Mesenchymal stem cell (in vitro differentiated cells and primary cell): ENCODE data around the gene C5orf46.

Source experiments
- DNase-seq: peaks from one replicate; pipeline ENCODE4 v3.0.0-alpha.2; 2013
- H2AFZ ChIP-seq: one replicate; pipeline ENCODE4 v1.6.1; 2013; ENCODE audit warnings: low read depth, mild to moderate bottlenecking, control low read depth, inconsistent platforms, low read length, moderate library complexity
- H2AK5ac ChIP-seq: 2 replicates; pipeline ENCODE4 v1.6.1; 2013; ENCODE audit warnings: low read length, moderate library complexity, mild to moderate bottlenecking, inconsistent platforms; ENCODE audit not compliant: severe bottlenecking
- H2BK120ac ChIP-seq: one replicate; pipeline ENCODE4 v1.6.1; 2013; ENCODE audit warnings: low read depth, mild to moderate bottlenecking, inconsistent platforms, low read length, moderate library complexity
- H2BK12ac ChIP-seq, 2 experiments: one replicate each; pipeline ENCODE4 v1.6.1; 2013; ENCODE audit warnings: inconsistent platforms in 2 of 2, low read length in 2 of 2, mild to moderate bottlenecking in 2 of 2, moderate library complexity in 2 of 2, control low read depth in 1 of 2
- H2BK15ac ChIP-seq: one replicate; pipeline ENCODE4 v1.6.1; 2013; ENCODE audit warnings: mild to moderate bottlenecking, low read depth, inconsistent platforms; ENCODE audit not compliant: poor library complexity, severe bottlenecking
- H2BK5ac ChIP-seq: 2 replicates; pipeline ENCODE4 v1.6.1; 2013; ENCODE audit warnings: low read depth, mild to moderate bottlenecking, low read length, control low read depth, inconsistent platforms; ENCODE audit not compliant: poor library complexity, severe bottlenecking
- H3K14ac ChIP-seq, 2 experiments: one replicate each; pipeline ENCODE4 v1.6.1; 2013; ENCODE audit warnings: inconsistent platforms in 2 of 2, low read length in 2 of 2, control low read depth in 1 of 2, mild to moderate bottlenecking in 1 of 2, moderate library complexity in 1 of 2
- H3K18ac ChIP-seq, 2 experiments: one replicate each; pipeline ENCODE4 v1.6.1; 2013; ENCODE audit warnings: inconsistent platforms in 2 of 2, low read length in 2 of 2, control low read depth in 1 of 2, low read depth in 1 of 2, mild to moderate bottlenecking in 1 of 2
- H3K23ac ChIP-seq, 2 experiments: one replicate each; pipeline ENCODE4 v1.6.1; 2013; ENCODE audit warnings: inconsistent platforms in 2 of 2, low read length in 2 of 2, mild to moderate bottlenecking in 2 of 2, moderate library complexity in 2 of 2, control low read depth in 1 of 2
- H3K27ac ChIP-seq: 2 replicates; pipeline ENCODE4 v1.5.1; 2013; ENCODE audit warnings: mild to moderate bottlenecking, moderate library complexity, low read length, control low read depth, inconsistent platforms; ENCODE audit not compliant: poor library complexity, severe bottlenecking
- H3K27me3 ChIP-seq, 2 experiments: 2 replicates each; pipeline versions ENCODE4 v1.6.1 to v1.7.0; 2013; ENCODE audit warnings: low read length in 2 of 2, mild to moderate bottlenecking in 2 of 2, moderate library complexity in 2 of 2, control low read depth in 1 of 2, inconsistent platforms in 1 of 2; ENCODE audit not compliant: control insufficient read depth in 1 of 2, insufficient read depth in 1 of 2
- H3K36me3 ChIP-seq, 2 experiments: 2 replicates each; pipeline versions ENCODE4 v1.6.1 to v1.7.0; 2013; ENCODE audit warnings: low read length in 2 of 2, control low read depth in 1 of 2, inconsistent platforms in 1 of 2, low read depth in 1 of 2, mild to moderate bottlenecking in 1 of 2; ENCODE audit not compliant: insufficient read depth in 2 of 2, control insufficient read depth in 1 of 2
- H3K4ac ChIP-seq, 2 experiments: one replicate each; pipeline ENCODE4 v1.6.1; 2013; ENCODE audit warnings: inconsistent platforms in 2 of 2, low read length in 2 of 2, mild to moderate bottlenecking in 2 of 2, moderate library complexity in 2 of 2, control low read depth in 1 of 2, low read depth in 1 of 2
- H3K4me1 ChIP-seq: 2 replicates; pipeline ENCODE4 v1.6.1; 2013; ENCODE audit warnings: low read depth, low read length, control low read depth; ENCODE audit not compliant: control insufficient read depth, insufficient read depth
- H3K4me2 ChIP-seq: 2 replicates; pipeline ENCODE4 v1.6.1; 2013; ENCODE audit warnings: low read length, mild to moderate bottlenecking, inconsistent platforms; ENCODE audit not compliant: poor library complexity, severe bottlenecking
- H3K4me3 ChIP-seq, 2 experiments: 2 replicates each; pipeline versions ENCODE4 v1.5.1 to v1.7.0; 2013; ENCODE audit warnings: low read length in 2 of 2, mild to moderate bottlenecking in 2 of 2, control low read depth in 1 of 2, low read depth in 1 of 2; ENCODE audit not compliant: insufficient read depth in 1 of 2
- H3K79me1 ChIP-seq: replicated peaks from 2 replicates; pipeline ENCODE4 v1.6.1; 2013; ENCODE audit warnings: mild to moderate bottlenecking, control low read depth, low read length, inconsistent platforms; ENCODE audit not compliant: poor library complexity, severe bottlenecking
- H3K9ac ChIP-seq: 2 replicates; pipeline ENCODE4 v1.7.0; 2013; ENCODE audit warnings: mild to moderate bottlenecking, low read length, moderate library complexity
- H3K9me3 ChIP-seq: 2 replicates; pipeline ENCODE4 v1.7.0; 2013; ENCODE audit warnings: mild to moderate bottlenecking, low read length; ENCODE audit not compliant: control insufficient read depth
- H4K8ac ChIP-seq: one replicate; pipeline ENCODE4 v1.6.1; 2013; ENCODE audit warnings: inconsistent platforms, mild to moderate bottlenecking, low read length, moderate library complexity
- H4K91ac ChIP-seq: one replicate; pipeline ENCODE4 v1.6.1; 2013; ENCODE audit warnings: mild to moderate bottlenecking, low read length, inconsistent platforms
- WGBS: methylation state at CpG from one replicate; pipeline ENCODE4 v1.1.7; 2013; ENCODE audit warnings: mixed read lengths; 5-methylcytosine and 5-hydroxymethylcytosine counted together

The C5orf46 gene

DNA sequence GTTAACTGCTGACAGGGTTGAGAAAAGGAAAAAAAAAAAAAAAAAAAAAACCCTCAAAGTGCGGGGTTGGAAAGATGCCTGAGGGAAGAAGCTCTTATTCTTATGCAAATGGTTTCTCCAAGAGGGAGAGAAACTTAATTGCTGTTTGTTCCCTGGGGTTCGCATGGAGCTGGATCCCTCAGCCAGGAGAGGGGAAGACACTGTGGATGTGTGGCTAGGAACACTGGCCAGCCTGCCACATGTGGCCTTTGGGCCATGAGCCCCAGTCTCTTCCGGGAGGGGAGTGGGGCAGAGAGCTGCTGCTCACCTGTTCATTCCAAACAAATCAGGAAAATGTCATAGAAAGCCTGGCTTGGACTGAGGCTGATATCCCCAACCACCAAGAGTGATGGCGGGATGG, 37.2 kb downstream of the C5orf46 start:
- Histone ChIP-seq H3K4ac (no peak overlapping the region), H4K8ac (no peak overlapping the region), H2BK15ac (no peak overlapping the region), H3K23ac (no peak overlapping the region), H3K27ac (no peak overlapping the region), H3K18ac (no peak overlapping the region), H3K27me3 (peaks cover 3 to 17% of the 10 kb centered on the region in 2 experiments), H2BK5ac (no peak overlapping the region), H3K4me1 (no peaks in the 10 kb centered on the region), H3K9ac (no peak overlapping the region), H3K4me2 (no peak overlapping the region), H2BK12ac (no peak overlapping the region), H3K9me3 (no peaks in the 10 kb centered on the region), H2BK120ac (no peak overlapping the region), H3K79me1 (no peaks in the 10 kb centered on the region), H3K14ac (no peak overlapping the region), H2AK5ac (no peak overlapping the region), H2AFZ (no peak overlapping the region), H3K4me3 (no peak overlapping the region), H3K36me3 (no peaks in the 10 kb centered on the region), H4K91ac (no peak overlapping the region)
- DNase-seq = no peak
- WGBS = 21% methylated on average over 4 of the region's 4 CpGs

DNA sequence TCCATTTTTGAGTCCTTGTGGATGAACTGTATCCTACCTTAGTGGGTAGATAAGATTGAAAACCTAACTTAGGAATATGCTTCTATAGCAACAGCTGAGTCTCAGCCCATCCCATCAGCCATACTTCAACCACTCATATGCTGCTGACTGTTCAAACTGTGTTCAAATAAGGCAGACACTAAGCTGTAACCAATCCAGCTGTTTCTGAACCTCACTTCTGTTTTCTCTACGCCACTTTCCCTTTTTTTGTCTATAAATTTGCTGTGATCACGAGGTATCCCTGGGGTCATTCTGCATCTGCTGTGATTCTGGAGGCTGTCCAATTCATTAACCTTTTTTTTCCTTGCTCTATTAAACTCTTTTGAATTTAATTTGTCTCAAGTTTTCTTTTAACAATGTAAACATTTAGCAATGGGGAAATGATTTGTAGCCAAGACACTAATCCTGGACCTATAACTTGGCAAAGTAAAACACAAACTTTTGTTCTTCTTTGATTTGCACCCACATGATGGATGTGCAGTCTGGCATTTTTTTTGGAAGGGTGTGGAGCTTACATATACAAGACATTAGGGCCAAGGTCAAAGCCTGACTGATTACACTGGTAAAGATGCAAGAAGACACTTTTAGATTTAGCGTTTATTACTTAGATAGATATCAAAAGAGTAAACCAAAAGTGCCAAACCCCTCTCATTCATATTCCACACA, 42.7 kb downstream of the C5orf46 start:
- Histone ChIP-seq H2BK5ac (no peak overlapping the region), H2BK120ac (no peak overlapping the region), H3K4me3 (no peak overlapping the region), H3K18ac (no peak overlapping the region), H3K14ac (no peak overlapping the region), H3K4me2 (no peak overlapping the region), H2AFZ (no peak overlapping the region), H3K9me3 (no peaks in the 10 kb centered on the region), H4K91ac (no peak overlapping the region), H2AK5ac (no peak overlapping the region), H4K8ac (no peak overlapping the region), H3K36me3 (no peaks in the 10 kb centered on the region), H3K23ac (no peak overlapping the region), H3K4me1 (no peaks in the 10 kb centered on the region), H3K27ac (no peak overlapping the region), H3K27me3 (peaks cover 3% of the 10 kb centered on the region in 2 experiments), H3K4ac (no peak overlapping the region), H2BK15ac (no peak overlapping the region), H3K9ac (no peak overlapping the region), H3K79me1 (no peaks in the 10 kb centered on the region), H2BK12ac (no peak overlapping the region)
- DNase-seq = no peak
- 73% methylated on average over 3 of the region's 3 CpGs for WGBS

DNA sequence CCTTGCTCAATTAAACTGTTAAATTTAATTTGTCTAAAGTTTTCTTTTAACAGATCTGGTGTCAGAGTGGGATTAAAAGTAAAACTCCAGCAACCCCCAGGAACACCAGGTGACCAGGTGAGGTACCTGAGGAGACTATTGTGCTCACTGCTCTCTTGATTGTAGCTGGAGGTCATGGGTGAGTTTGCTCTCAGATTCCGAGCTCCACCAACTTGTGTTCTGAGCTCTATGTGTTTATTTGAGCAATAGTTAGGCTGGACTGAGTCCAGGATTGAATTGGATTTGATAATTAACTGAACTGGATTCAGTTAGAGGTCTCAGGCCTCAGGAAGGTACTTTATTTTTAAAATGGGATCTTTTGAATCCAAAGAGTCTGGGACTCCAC, 45.7 kb downstream of the C5orf46 start:
- Histone ChIP-seq H3K27me3 (peaks cover 4 to 5% of the 10 kb centered on the region in 2 experiments), H4K91ac (no peak overlapping the region), H3K23ac (no peak overlapping the region), H3K4ac (no peak overlapping the region), H2BK15ac (no peak overlapping the region), H2BK5ac (no peak overlapping the region), H3K4me1 (no peaks in the 10 kb centered on the region), H3K4me2 (no peak overlapping the region), H2AFZ (no peak overlapping the region), H3K27ac (no peak overlapping the region), H3K36me3 (no peaks in the 10 kb centered on the region), H3K14ac (no peak overlapping the region), H3K9me3 (no peaks in the 10 kb centered on the region), H3K9ac (no peak overlapping the region), H4K8ac (no peak overlapping the region), H3K4me3 (no peak overlapping the region), H2BK120ac (no peak overlapping the region), H3K18ac (no peak overlapping the region), H2BK12ac (no peak overlapping the region), H2AK5ac (no peak overlapping the region), H3K79me1 (no peaks in the 10 kb centered on the region)
- WGBS = 80% methylated on average over 1 of the region's 1 CpG
- no peak for DNase-seq

- Histone ChIP-seq H3K23ac (no peak overlapping the region), H3K36me3 (no peaks in the 10 kb centered on the region), H3K79me1 (no peaks in the 10 kb centered on the region), H3K18ac (no peak overlapping the region), H2BK120ac (no peak overlapping the region), H2BK15ac (no peak overlapping the region), H3K4me2 (no peak overlapping the region), H4K8ac (no peak overlapping the region), H3K4ac (no peak overlapping the region), H3K27ac (no peak overlapping the region), H3K4me1 (no peaks in the 10 kb centered on the region), H4K91ac (no peak overlapping the region), H2BK5ac (no peak overlapping the region), H3K9ac (no peak overlapping the region), H3K27me3 (peaks cover 4 to 5% of the 10 kb centered on the region in 2 experiments), H2AFZ (no peak overlapping the region), H3K14ac (no peak overlapping the region), H3K4me3 (no peak overlapping the region), H3K9me3 (no peaks in the 10 kb centered on the region), H2AK5ac (no peak overlapping the region), H2BK12ac (no peak overlapping the region)
- DNase-seq = no peak
- WGBS = 96% methylated on average over 3 of the region's 3 CpGs
Measured at GRCh38 chr5:147859962-147860640, 46.2 kb downstream of the C5orf46 start.
